ENCODE results near the gene ADGRB3.

- TF ChIP-seq EZH2 (IDR thresholded peaks at IDR 0.05; ENCODE audit: insufficient read depth, poor library complexity, severe bottlenecking), result no peak
- TF ChIP-seq EZH2phosphoT487 (IDR thresholded peaks at IDR 0.05; ENCODE audit: insufficient read depth, low read depth), result no peak
Measured at GRCh38 chr6:69102416-69102815, 467.3 kb downstream of the ADGRB3 start.
